Kasumi-1 (cell line): ENCODE data around the gene FCRLA.
"Not testable (repeated sequence)": the region's sequence is repeated elsewhere in the genome, so short reads cannot be mapped to it uniquely, and the experiment has no call there.

Experiments
- DNase-seq, 2 experiments: peaks; one replicate each; lab custom pipeline; 2025; lab: John Stamatoyannopoulos, UW

Gene FCRLA

GRCh38 chr1:161706113-161706481 lies 932 bp upstream of the FCRLA start:
- DNase-seq: no peak

GRCh38 chr1:161707503-161707902 lies 474 bp downstream of the FCRLA start:
- DNase-seq: no peak

- DNase-seq: no peak
These were observed 2.3 kb downstream of the FCRLA start for GRCh38 chr1:161709373-161709772.

- DNase-seq: no peak
These were observed 3.5 kb downstream of the FCRLA start for GRCh38 chr1:161710560-161710959.

- peak in 1 of 2 experiments; percentile 11 for DNase-seq
These were observed 11.7 kb downstream of the FCRLA start for GRCh38 chr1:161718559-161719324.

GRCh38 chr1:161719325-161719611 lies 12.2 kb downstream of the FCRLA start:
- no peak for DNase-seq

- no peak for DNase-seq
These were observed 13.4 kb downstream of the FCRLA start for GRCh38 chr1:161720422-161720821.

GRCh38 chr1:161720956-161721737 lies 14.1 kb downstream of the FCRLA start, which contains the start of gene FCRLB:
FCRLB (plus strand) TSS chr1:161721544; CDS start chr1:161722673, 1,129 bp downstream.
- no peak for DNase-seq

GRCh38 chr1:161721738-161722343 lies 14.8 kb downstream of the FCRLA start:
- peak; percentile 61 to 64 for DNase-seq

- no peak for DNase-seq
These were observed 15.4 kb downstream of the FCRLA start for GRCh38 chr1:161722406-161722805.

GRCh38 chr1:161723459-161724141 lies 16.6 kb downstream of the FCRLA start:
- DNase-seq: no peak

- not testable (repeated sequence) for DNase-seq
These were observed 18.4 kb downstream of the FCRLA start for GRCh38 chr1:161725258-161725907.

- peak; percentile 50 to 55 for DNase-seq
These were observed 19.0 kb downstream of the FCRLA start for GRCh38 chr1:161725908-161726472.

- peak; percentile 60 to 68 for DNase-seq
These were observed 19.6 kb downstream of the FCRLA start for GRCh38 chr1:161726473-161727255.

- no peak for DNase-seq
These were observed 20.4 kb downstream of the FCRLA start for GRCh38 chr1:161727256-161727924.

GRCh38 chr1:161728376-161729226 lies 21.6 kb downstream of the FCRLA start:
- no peak for DNase-seq

- peak; percentile 13 to 24 for DNase-seq
These were observed 23.1 kb downstream of the FCRLA start for GRCh38 chr1:161730050-161730564.

GRCh38 chr1:161731241-161731640 lies 24.2 kb downstream of the FCRLA start:
- DNase-seq: no peak
